Gastroesophageal sphincter (tissue), 4 donors: ENCODE data around the gene PAGE5. TPM values are rescaled to one million over a fixed set of nuclear protein-coding genes. Genes with fewer than 3 reads are reported as not detected.

ENCODE experiments used
- ATAC-seq: fragments of 150-250 bp; one replicate; pipeline ENCODE4 v1.9.1; 2016; ENCODE audit warnings: mild to moderate bottlenecking, moderate library complexity
- H3K27ac ChIP-seq, 4 donors: fragments of 200-600 bp; sonication (generic) in 3 of 4; 1 replicate in 3 of 4; 2 replicates in 1 of 4; pipeline ENCODE4 v1.5.1; 2016 to 2019
- H3K27me3 ChIP-seq: fragments of 200-600 bp; sonication (generic); one replicate; pipeline ENCODE4 v1.5.1; 2019
- H3K36me3 ChIP-seq, 2 donors: fragments of 200-600 bp; sonication (generic); one replicate each; pipeline ENCODE4 v1.5.1; 2019; ENCODE audit warnings: control low read depth in 1 of 2
- H3K4me1 ChIP-seq, 3 donors: fragments of 200-600 bp; sonication (generic); 1 replicate in 2 of 3; 2 replicates in 1 of 3; pipeline ENCODE4 v1.5.1; 2016 to 2019; ENCODE audit warnings: control low read depth in 2 of 3
- H3K4me3 ChIP-seq, 2 donors: fragments of 200-600 bp; sonication (generic); one replicate each; pipeline ENCODE4 v1.5.1; 2019; ENCODE audit warnings: mild to moderate bottlenecking in 1 of 2, moderate library complexity in 1 of 2
- H3K9me3 ChIP-seq, 3 donors: fragments of 200-600 bp; sonication (generic); one replicate each; pipeline ENCODE4 v1.5.1; 2017 to 2019; ENCODE audit warnings: control low read depth in 2 of 3
- EP300 ChIP-seq: sonication (generic); formaldehyde crosslinking; IDR thresholded peaks from one replicate; pipeline ENCODE4 v1.6.1; 2017; ENCODE audit warnings: antibody characterized with exemption, mild to moderate bottlenecking
- POLR2A ChIP-seq, 2 donors: fragments of 450-650 bp; IDR thresholded peaks; one replicate each; pipeline ENCODE4 v1.6.1; 2017; ENCODE audit warnings: antibody characterized with exemption in 2 of 2, mild to moderate bottlenecking in 2 of 2, moderate library complexity in 1 of 2
- POLR2AphosphoS5 ChIP-seq: sonication (generic); formaldehyde crosslinking; IDR thresholded peaks from one replicate; pipeline ENCODE4 v1.6.1; 2017; ENCODE audit warnings: antibody characterized with exemption
- WGBS, 2 donors: methylation state at CpG; one replicate each; pipeline ENCODE4 v1.1.5; 2018; ENCODE audit warnings: low coverage in 1 of 2; 5-methylcytosine and 5-hydroxymethylcytosine counted together
- total RNA-seq, 4 donors: library from RNA; depleted of rRNA; stranded (reverse); fragments of >200 nt; gene quantifications; one replicate each; pipeline ENCODE4 v1.1.0, GENCODE V29; 2016
- TF ChIP-seq, protein P1 (sequence below), 4 experiments: fragments of 200-600 bp in 2 of 4; fragments of 450-650 bp in 2 of 4; sonication (generic) in 1 of 4; IDR thresholded peaks; one replicate each; pipeline ENCODE4 v1.5.1; 2017 to 2019; ENCODE audit warnings: antibody characterized with exemption in 4 of 4, mild to moderate bottlenecking in 2 of 4, moderate library complexity in 2 of 4

PAGE5 gene, protein sequence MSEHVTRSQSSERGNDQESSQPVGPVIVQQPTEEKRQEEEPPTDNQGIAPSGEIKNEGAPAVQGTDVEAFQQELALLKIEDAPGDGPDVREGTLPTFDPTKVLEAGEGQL
- total RNA-seq = not detected

DNA sequence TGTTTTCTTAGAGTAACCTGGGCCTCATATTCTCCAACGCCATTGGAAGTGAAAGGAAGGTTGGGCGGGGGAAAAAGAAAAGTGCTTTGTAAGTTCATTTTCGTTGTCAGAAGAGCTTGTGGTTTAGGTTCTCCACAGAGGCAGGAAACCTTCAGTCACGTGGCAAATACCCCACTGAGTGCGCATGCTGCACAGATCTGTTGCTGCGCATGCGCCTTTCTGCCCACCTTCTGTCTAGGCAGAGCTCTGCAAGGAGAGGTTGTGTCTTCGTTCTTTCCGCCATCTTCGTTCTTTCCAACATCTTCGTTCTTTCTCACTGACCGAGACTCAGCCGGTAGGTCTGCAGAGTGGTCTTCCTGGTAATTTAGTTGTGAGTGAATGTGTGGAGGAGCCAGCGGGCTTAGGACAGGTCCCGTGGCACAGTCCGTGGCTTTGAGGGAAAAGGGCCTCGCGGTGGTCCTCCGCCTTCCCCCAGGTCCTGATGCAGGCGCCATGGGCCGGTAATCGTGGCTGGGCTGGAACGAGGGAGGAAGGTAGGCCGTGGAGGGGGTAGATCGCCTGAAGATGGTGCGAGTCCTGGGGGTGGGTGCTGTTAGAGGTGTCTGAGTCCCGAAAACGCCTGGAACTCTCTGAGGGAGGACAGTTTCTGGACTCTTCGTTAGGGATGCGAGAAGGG is at the start of gene PAGE5:
TSS of gene PAGE5 (plus strand) at position 228 of the 676 bp plus-strand sequence. CDS start 1,037 bp downstream, outside the sequence.
- no peaks in the 10 kb centered on the region for H3K27me3 ChIP-seq
- no peak for ATAC-seq
- H3K4me3 ChIP-seq = no peak within 1 kb of the TSS
- TF ChIP-seq, protein P1, sequence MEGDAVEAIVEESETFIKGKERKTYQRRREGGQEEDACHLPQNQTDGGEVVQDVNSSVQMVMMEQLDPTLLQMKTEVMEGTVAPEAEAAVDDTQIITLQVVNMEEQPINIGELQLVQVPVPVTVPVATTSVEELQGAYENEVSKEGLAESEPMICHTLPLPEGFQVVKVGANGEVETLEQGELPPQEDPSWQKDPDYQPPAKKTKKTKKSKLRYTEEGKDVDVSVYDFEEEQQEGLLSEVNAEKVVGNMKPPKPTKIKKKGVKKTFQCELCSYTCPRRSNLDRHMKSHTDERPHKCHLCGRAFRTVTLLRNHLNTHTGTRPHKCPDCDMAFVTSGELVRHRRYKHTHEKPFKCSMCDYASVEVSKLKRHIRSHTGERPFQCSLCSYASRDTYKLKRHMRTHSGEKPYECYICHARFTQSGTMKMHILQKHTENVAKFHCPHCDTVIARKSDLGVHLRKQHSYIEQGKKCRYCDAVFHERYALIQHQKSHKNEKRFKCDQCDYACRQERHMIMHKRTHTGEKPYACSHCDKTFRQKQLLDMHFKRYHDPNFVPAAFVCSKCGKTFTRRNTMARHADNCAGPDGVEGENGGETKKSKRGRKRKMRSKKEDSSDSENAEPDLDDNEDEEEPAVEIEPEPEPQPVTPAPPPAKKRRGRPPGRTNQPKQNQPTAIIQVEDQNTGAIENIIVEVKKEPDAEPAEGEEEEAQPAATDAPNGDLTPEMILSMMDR (IDR thresholded peaks at IDR 0.05) = no peak
- H3K9me3 ChIP-seq = no peaks in the 10 kb centered on the region
- 76 to 97% methylated on average over 5 to 8 of the region's 30 CpGs for WGBS, 2 donors
- no peak within 1 kb of the TSS for H3K27ac ChIP-seq
- H3K4me1 ChIP-seq = no peaks in the 10 kb centered on the region
- H3K36me3 ChIP-seq = no peaks in the 10 kb centered on the region

- H3K27ac ChIP-seq = no peak overlapping the region
- H3K36me3 ChIP-seq = no peaks in the 10 kb centered on the region
- 83 to 86% methylated on average over 1 to 2 of the region's 2 CpGs for WGBS, 2 donors
- no peak overlapping the region for H3K4me3 ChIP-seq
- H3K27me3 ChIP-seq = no peaks in the 10 kb centered on the region
- ATAC-seq = no peak
- no peaks in the 10 kb centered on the region for H3K9me3 ChIP-seq
- TF ChIP-seq POLR2A (IDR thresholded peaks at IDR 0.05) (no peak), POLR2AphosphoS5 (no peak), EP300 (no peak)
- TF ChIP-seq, protein P1 (IDR thresholded peaks at IDR 0.05) = no peak
- no peaks in the 10 kb centered on the region for H3K4me1 ChIP-seq
These were observed 32.9 kb upstream of the PAGE5 start for GRCh38 chrX:55187281-55187680.

DNA sequence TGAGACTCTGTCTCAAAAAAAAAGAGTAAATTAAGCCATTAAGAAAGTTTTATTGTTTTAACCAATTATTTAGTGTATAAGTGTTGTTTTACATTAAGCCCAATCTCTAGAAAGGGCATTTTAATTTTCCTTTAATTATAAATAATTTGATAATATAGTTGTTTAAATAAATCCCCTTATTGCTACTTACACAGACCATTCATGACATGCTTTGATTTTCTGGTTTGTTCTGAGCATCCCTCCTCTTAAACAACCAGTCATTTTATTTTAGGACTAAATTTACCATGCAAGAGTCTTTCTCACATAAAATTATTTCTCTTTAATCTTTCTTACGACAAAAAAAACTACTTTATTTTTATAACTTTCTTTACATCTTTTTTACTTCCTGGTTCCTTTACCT is 23.5 kb upstream of the PAGE5 start:
- no CpG with 5 or more reads among the region's 1 CpG for WGBS, 2 donors
- Histone ChIP-seq H3K27ac (no peak overlapping the region), H3K9me3 (no peaks in the 10 kb centered on the region), H3K4me3 (no peak overlapping the region), H3K36me3 (no peaks in the 10 kb centered on the region), H3K27me3 (no peaks in the 10 kb centered on the region), H3K4me1 (no peaks in the 10 kb centered on the region)
- TF ChIP-seq, protein P1 (IDR thresholded peaks at IDR 0.05) = no peak
- TF ChIP-seq EP300 (no peak), POLR2AphosphoS5 (no peak), POLR2A (IDR thresholded peaks at IDR 0.05) (no peak)
- no peak for ATAC-seq

GRCh38 chrX:55201930-55202579 is 18.1 kb upstream of the PAGE5 start:
- no peaks in the 10 kb centered on the region for H3K36me3 ChIP-seq
- WGBS, 2 donors = 40 to 60% methylated on average over 1 to 2 of the region's 3 CpGs
- H3K27ac ChIP-seq = no peak overlapping the region
- H3K4me3 ChIP-seq = no peak overlapping the region
- H3K4me1 ChIP-seq = no peaks in the 10 kb centered on the region
- ATAC-seq = peak; percentile 57
- no peak for TF ChIP-seq EP300
- TF ChIP-seq, protein P1 (IDR thresholded peaks at IDR 0.05) = no peak
- TF ChIP-seq POLR2A (IDR thresholded peaks at IDR 0.05) = no peak
- no peak for TF ChIP-seq POLR2AphosphoS5
- H3K27me3 ChIP-seq = no peaks in the 10 kb centered on the region
- H3K9me3 ChIP-seq = no peaks in the 10 kb centered on the region
